ENCODE data around the gene NMNAT1.
"Not testable (repeated sequence)": the region's sequence is repeated elsewhere in the genome, so short reads cannot be mapped to it uniquely, and the experiment has no call there.

NMNAT1 gene

DNA sequence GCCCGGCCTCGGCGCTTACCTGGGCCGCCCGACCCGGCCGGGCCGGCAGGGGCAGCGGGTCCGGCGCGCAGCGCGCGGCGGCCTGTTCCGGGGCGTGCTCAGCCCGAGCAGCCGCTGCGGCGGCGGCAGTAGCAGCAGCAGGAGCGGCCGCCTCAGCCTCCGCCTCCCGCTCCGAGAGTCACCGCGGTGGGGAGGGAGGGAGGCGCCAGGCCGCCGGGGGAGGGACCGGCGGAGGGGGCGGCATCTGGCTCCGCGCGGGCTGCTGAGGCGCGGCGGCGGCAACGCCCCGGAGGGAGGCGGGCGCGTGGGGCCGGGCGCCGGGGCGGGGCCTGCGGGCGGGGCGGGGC, 33.2 kb upstream of the NMNAT1 start, which contains the start of gene CTNNBIP1:
Gene CTNNBIP1 (minus strand): TSS at position 194 of the 347 bp plus-strand sequence. CDS start 38,205 bp downstream, outside the sequence.
- H3K4me3 ChIP-seq (ENCODE audit: low read length) = peak within 1 kb of the TSS; percentile 76
- TF ChIP-seq ZNF274 (IDR thresholded peaks at IDR 0.05; ENCODE audit: low read depth, low read length) = no peak

DNA sequence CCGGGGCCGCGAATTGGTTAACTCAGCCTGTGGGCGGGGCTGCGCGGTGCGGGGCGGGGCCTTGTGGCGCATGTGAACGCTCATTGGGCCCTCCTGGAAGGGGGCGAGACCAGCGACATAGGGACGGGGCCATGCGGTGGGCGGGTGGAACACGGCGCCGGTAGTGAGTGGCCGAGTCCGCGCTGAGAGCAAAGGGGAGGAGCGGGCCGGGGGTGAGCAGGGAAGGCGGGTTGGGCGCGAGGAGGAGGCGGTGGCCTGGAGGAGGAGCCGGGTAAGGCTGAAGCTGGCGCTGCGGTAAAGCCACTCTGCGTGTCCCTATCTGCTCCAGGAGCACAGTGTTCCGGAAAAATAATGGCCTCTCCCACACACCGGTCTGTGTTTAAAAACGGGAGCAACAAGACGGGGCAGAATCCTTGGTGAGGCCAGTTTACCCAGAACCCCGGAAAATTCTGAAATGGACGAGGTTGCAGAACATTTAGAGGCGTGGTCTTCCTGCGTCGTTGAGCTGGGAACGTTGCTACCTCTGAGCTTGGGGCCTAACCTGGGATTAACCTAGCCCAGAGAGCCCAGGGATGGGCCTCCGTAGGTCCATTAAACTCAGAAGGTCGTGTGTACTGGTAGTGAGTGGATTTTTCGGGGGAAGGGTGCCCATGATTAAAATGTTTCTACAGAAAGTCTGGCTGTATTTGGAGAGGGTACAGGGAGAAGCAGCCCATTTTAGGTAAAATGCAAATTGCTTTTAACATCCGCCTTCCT, 32.7 kb upstream of the NMNAT1 start:
- H3K4me3 ChIP-seq (ENCODE audit: low read length) = peak overlapping the region; percentile 76
- no peak for TF ChIP-seq ZNF274 (IDR thresholded peaks at IDR 0.05; ENCODE audit: low read depth, low read length)

DNA sequence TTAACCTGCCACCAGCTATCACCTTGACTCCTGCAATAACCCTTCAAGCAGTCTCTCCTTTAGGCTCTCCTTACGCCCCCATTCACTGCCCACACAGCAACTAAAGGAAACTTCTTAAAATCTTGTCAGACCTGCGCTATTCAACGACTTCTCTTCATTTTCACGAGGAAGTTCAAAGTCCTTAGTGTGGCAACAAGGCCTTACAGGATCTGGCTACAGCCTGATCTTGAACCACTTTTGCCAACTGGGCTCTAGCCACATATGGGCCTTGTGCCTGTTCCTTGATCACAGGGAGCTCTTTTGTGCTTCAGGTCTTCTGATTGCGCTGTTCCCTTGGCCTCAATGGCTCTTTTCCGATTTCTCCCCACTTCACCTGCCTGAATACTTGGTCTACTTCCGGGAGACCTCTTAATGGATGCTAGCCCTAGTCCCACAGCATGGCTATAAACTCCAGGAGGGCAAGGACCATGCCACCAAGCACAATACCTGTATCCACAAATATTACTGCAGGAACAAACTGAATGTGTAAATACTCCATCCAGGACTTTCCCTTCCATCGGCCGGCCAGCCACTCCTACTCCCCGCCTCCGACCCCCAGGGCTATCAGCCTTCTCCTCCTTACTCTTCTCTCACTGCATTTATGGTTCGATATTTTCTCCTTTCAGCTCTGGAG, 30.9 kb upstream of the NMNAT1 start:
- H3K4me3 ChIP-seq (ENCODE audit: low read length) = no peak overlapping the region
- TF ChIP-seq ZNF274 (IDR thresholded peaks at IDR 0.05; ENCODE audit: low read depth, low read length) = no peak

DNA sequence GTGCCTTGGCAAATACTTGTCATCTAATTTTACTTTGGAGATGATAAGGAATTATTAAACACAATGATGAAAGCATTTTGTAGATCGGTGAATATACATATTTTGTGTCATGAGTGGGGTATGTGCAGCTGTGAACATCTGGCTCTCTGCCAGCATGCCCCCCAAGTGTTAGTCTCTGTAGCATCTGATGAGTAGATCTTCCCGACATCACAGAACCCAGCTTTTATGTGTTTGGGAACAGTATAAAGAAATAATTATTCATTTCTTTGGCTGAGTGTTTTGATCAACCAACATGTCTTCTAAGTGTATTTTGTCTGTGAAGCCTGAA, 28.7 kb upstream of the NMNAT1 start:
- no peak overlapping the region for H3K4me3 ChIP-seq (ENCODE audit: low read length)
- TF ChIP-seq ZNF274 (IDR thresholded peaks at IDR 0.05; ENCODE audit: low read depth, low read length) = no peak

DNA sequence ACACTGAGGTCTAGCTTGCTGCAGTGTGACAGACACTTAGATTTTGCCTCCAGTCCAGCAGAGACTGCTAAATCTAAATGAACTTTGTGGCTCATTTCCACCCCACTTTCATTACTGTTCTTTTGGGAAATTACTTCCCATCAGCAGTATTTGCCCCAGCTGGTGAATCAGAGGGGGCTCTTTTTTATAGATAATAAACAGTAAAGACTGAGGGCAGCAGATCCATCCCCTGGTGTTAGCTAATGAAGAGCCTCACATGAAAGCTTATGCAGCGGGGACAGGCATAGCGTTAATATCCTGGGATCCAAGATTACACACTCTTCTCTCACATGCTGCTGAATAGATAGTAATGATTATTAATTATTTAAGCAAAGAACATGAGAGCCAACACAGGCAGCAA, 26.8 kb upstream of the NMNAT1 start:
- TF ChIP-seq ZNF274 (IDR thresholded peaks at IDR 0.05; ENCODE audit: low read depth, low read length) = no peak
- no peak overlapping the region for H3K4me3 ChIP-seq (ENCODE audit: low read length)

DNA sequence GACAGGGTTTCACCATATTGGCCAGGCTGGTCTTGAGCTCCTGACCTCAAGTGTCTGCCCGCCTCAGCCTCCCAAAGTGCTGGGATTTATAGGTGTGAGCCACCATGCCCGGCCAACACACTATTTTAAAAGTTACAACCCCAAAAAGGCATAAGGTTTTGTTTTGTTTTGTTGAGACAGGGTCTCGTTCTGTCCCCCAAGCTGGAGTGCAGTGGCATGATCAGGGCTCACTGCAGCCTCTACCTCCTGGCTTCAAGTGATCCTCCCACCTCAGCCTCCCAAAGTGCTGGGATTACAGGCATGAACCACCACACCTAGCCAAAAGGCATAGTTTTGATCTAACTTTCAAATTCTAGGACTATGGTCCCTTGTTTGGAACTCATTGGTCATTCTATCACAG, 25.8 kb upstream of the NMNAT1 start:
- H3K4me3 ChIP-seq (ENCODE audit: low read length) = not testable (repeated sequence)

DNA sequence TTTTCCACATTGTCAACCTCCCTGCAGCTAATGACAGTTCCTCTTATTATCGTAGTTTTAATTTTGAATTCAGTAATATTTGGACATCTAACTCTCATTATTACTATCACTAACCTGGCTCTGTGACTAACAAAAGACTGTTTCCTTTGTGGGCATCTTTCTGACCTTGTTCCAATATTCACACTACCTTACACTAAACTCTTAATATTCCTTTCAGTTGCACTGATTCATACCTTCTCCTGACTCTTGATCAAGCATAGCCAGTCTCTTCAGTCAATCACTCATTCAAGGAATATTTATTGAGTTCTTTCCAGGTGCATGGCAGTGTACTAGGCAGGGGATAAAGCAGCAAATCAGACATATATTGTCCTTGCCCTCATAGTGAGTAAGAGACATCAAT, 25.4 kb upstream of the NMNAT1 start:
- H3K4me3 ChIP-seq (ENCODE audit: low read length) = no peak overlapping the region
- TF ChIP-seq ZNF274 (IDR thresholded peaks at IDR 0.05; ENCODE audit: low read depth, low read length) = no peak

DNA sequence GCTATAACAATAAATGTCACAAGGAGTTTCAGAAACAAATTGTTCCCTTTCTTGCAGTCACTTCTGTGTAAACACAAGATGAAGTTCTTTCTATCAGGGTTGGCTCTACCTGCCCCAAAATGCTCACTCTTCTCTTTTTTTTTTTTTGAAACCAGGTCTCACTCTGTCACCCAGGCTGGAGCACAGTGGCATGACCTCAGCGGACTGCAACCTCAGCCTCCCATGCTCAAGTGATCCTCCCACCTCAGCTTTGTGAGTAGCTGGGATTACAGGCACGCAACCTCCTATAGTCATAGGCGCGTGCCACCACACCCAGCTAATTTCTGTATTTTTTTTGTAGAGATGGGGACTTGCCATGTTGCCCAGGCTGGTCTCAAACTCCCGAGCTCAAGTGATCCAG, 22.7 kb upstream of the NMNAT1 start:
- no peak overlapping the region for H3K4me3 ChIP-seq (ENCODE audit: low read length)
- TF ChIP-seq ZNF274 (IDR thresholded peaks at IDR 0.05; ENCODE audit: low read depth, low read length) = no peak

DNA sequence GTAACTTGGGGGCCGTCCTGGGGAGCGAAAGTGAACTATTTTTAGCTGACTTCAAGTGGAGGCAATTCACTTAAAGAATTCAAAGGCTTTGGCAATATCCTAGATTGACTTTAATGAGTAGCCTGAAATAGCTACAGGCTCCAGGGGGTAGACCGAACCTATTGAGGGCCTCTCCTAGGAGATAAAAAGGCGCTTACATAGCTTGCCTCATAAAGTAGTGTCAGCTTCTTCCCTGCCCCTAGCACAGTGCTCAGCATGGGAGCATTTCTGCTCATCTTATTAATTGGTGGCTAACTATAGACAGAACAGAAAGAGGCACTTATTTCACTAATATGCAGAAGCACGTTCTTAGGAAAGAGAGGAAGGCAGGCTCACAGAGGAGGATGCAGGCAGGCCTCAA, 20.9 kb upstream of the NMNAT1 start:
- H3K4me3 ChIP-seq (ENCODE audit: low read length) = no peak overlapping the region
- TF ChIP-seq ZNF274 (IDR thresholded peaks at IDR 0.05; ENCODE audit: low read depth, low read length) = no peak

DNA sequence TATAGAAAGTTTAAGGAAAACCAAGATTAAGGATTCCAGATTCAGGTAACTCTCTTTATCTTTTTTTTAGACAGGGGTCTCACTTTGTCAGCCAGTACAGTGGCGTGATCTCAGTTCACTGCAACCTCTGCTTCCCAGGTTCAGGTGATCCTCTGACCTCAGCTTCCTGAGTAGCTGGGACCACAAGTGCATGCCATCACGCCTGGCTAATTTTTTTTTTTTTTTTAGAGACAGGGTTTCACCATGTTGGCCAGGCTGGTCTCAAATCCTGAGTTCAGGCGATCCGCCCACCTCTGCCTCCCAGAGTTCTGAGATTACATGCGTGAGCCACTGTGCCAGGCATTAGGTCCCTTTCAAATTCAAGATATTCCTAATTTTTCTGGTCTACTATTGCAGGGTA, 16.0 kb upstream of the NMNAT1 start:
- no peak for TF ChIP-seq ZNF274 (IDR thresholded peaks at IDR 0.05; ENCODE audit: low read depth, low read length)

DNA sequence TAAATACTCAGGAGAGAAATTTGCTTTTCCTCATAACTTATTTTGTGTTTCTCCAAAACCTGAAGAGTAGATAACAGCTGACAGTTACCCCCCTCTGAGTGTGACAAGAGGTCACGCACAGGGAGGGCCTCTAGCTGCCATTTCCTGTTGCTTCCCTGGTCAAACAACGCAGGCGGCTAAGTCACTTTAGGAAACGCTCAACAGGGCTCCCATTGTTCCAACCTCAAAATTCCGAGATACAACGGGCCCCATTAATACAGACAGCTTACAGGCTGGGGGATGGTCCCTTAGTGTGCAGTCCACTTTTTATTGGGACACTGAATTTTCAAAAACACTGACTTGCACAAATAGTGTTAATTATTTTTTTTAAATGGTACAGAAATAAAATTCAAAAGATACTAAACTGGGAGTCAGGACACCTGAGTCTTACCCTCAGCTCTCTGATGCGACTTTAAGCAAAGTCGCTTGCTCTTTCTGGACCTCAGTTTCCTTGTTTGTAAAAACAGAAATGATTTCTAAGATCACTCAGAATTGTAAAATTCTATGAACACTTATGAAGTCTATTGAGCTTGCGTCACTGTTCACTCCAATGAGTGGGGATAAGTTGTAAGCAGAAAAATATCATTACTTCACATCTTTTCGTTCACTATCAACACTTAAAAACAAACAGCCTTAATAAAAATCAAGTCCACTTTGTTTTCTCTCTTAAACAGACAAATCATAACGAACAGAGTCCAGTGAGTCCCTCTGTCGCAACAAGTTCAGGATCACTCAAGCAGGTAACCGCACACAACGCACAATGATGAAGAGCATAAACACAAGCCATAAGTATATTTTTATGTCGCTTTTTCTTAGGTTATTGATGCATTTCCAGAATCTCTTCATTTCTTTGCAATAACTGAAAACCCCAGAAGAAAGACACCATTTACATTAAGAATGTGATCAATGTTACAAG, 13.6 kb upstream of the NMNAT1 start:
- no peak for TF ChIP-seq ZNF274 (IDR thresholded peaks at IDR 0.05; ENCODE audit: low read depth, low read length)
- no peak overlapping the region for H3K4me3 ChIP-seq (ENCODE audit: low read length)

More for the DNA sequence above, 16.0 kb upstream of the NMNAT1 start:
- H3K4me3 ChIP-seq (ENCODE audit: low read length) = no peak overlapping the region

DNA sequence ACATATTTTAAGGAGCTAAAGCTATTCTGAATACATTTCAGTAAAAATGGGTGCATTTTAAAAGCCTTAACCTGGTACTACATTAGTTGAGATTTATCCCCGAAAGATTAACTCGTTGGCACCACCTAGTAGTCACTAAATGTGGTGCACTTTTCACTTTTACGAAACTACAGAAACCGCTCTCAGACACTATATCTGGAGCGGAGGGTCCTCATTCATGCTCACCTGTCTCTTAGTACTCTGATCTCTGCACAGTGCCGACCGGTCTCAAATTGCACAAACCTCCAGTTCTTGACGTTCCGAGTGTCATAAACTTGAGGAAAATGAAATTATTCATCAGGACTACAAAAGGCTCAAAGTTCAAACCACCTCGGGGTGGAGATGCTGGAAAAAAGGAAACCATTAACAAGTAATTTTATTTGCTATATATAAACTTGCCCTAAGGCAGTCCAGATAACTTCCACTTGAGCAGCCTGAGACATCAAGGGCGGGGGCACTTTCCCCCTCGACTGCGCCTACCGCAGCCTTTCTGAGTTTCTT, 806 bp upstream of the NMNAT1 start:
- TF ChIP-seq ZNF274 (IDR thresholded peaks at IDR 0.05; ENCODE audit: low read depth, low read length) = no peak

DNA sequence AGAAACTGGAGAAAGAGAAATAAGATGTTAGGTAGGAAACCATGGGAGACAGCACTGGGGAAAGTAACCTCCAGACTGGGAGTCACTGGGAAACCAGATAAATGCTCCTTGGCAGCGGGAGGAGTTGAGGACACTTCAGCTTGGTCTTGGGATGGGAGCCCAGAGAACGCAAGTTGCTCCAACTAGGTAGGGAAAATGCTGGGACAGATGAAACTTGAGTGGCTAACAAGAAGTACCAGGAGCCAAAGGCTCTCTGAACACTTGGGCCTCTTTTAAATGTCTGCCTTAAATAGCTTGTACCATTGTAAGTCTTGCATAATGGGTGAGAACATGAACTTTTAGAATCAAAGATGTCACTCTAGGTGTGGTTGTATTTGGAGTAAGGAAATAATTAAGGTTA, 3.0 kb downstream of the NMNAT1 start:
- no peak overlapping the region for H3K4me3 ChIP-seq (ENCODE audit: low read length)
- TF ChIP-seq ZNF274 (IDR thresholded peaks at IDR 0.05; ENCODE audit: low read depth, low read length) = no peak

More for the DNA sequence above, 806 bp upstream of the NMNAT1 start:
- H3K4me3 ChIP-seq (ENCODE audit: low read length) = peak overlapping the region; percentile 98

DNA sequence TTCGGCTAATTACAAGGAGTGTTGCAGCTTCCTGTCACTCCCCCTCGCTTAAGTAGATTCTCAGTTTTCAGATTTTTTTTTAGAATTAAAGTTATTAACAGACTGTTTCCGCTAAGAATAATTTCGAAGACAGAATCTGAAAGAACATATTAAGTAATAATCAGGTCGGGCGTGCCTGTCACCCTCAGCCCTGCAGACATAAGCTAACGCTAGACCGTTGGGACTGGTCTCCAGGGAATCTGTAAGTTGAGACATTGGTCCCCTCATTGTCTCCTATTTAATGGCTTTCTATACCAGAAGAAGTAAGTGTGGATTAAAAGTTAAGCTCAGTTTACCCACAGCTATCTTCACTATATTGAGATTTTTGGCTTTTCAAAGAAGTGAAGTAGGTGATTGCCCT, 14.5 kb downstream of the NMNAT1 start:
- TF ChIP-seq ZNF274 (IDR thresholded peaks at IDR 0.05; ENCODE audit: low read depth, low read length) = no peak
- no peak overlapping the region for H3K4me3 ChIP-seq (ENCODE audit: low read length)
